Activated CD4-positive, alpha-beta T cell treated with anti-CD3 and anti-CD28 coated beads, Interleukin-2, amount 10 ng/mL, durations not matched to agents 7 days and 5 days (primary cell): ENCODE results near the gene SDE2. TPM values are rescaled to one million over a fixed set of nuclear protein-coding genes. Genes with fewer than 3 reads are reported as not detected.
"Not testable (repeated sequence)": the region's sequence is repeated elsewhere in the genome, so short reads cannot be mapped to it uniquely, and the experiment has no call there.

ENCODE experiments used
- CTCF ChIA-PET: fragments of 350-600 bp; sonication (Branson Sonifier 250); formaldehyde crosslinking; loops from one replicate; lab custom pipeline; 2021; ENCODE audit warnings: antibody characterized with exemption; lab: Charles Lee
- POLR2A ChIA-PET: fragments of 350-600 bp; sonication (Branson Sonifier 250); formaldehyde crosslinking; loops from one replicate; lab custom pipeline; 2021; ENCODE audit warnings: antibody characterized with exemption; lab: Charles Lee
- DNase-seq: peaks from one replicate; pipeline ENCODE4 v3.0.0-alpha.2; 2020
- H3K27ac Mint-ChIP-seq: one replicate; pipeline ENCODE4 v1.8.0; 2021; ENCODE audit warnings: mild to moderate bottlenecking, moderate library complexity, mixed read lengths
- H3K27me3 Mint-ChIP-seq: one replicate; pipeline ENCODE4 v1.8.0; 2021; ENCODE audit warnings: mixed read lengths
- H3K36me3 Mint-ChIP-seq: one replicate; pipeline ENCODE4 v1.8.0; 2021; ENCODE audit warnings: low read depth, mixed read lengths
- H3K4me1 Mint-ChIP-seq: one replicate; pipeline ENCODE4 v1.8.0; 2021; ENCODE audit warnings: mixed read lengths
- H3K4me3 Mint-ChIP-seq: one replicate; pipeline ENCODE4 v1.8.0; 2021; ENCODE audit warnings: mild to moderate bottlenecking, moderate library complexity, mixed read lengths
- H3K9me3 Mint-ChIP-seq: one replicate; pipeline ENCODE4 v1.8.0; 2021; ENCODE audit warnings: mixed read lengths
- total RNA-seq, 2 experiments: library from RNA; stranded (reverse); gene quantifications; one replicate each; pipeline ENCODE4 v1.2.3, GENCODE V29; 2021

Gene SDE2
- total RNA-seq, 2 experiments from 2014 or later: 16.1 to 16.6 TPM

- CTCF ChIA-PET: interaction anchor here (1.1 to 1.3 kb wide), 3 partner anchors 13 to 15 kb away, joined by 3 to 5 read pairs (median 3); partner anchors contain the start of gene PYCR2
Measured at GRCh38 chr1:225937048-225937968, 61.8 kb downstream of the SDE2 start.

GRCh38 chr1:225936523-225936922 lies 62.6 kb downstream of the SDE2 start:
- DNase-seq: no peak
- ChIA-PET POLR2A (no interaction called here), CTCF (interaction anchor here (1.1 kb wide), 2 partner anchors 13 to 159 kb away, joined by 5 read pairs; partner anchors contain the start of genes PYCR2 and SRP9)

More at GRCh38 chr1:225937048-225937968, 61.8 kb downstream of the SDE2 start:
- H3K36me3 Mint-ChIP-seq: no peaks in the 10 kb centered on the region
- H3K27ac Mint-ChIP-seq: no peak overlapping the region
- peaks cover 4% of the 10 kb centered on the region for H3K4me1 Mint-ChIP-seq
- no peak overlapping the region for H3K4me3 Mint-ChIP-seq
- peaks cover 2% of the 10 kb centered on the region for H3K27me3 Mint-ChIP-seq
- no peaks in the 10 kb centered on the region for H3K9me3 Mint-ChIP-seq
- DNase-seq: no peak
- POLR2A ChIA-PET: no interaction called here

GRCh38 chr1:225936086-225936485 lies 63.1 kb downstream of the SDE2 start:
- DNase-seq, H3K4me1 Mint-ChIP-seq, H3K27ac Mint-ChIP-seq, H3K9me3 Mint-ChIP-seq, H3K27me3 Mint-ChIP-seq, H3K4me3 Mint-ChIP-seq, POLR2A ChIA-PET, H3K36me3 Mint-ChIP-seq: not testable (repeated sequence)
- CTCF ChIA-PET: interaction anchor here (0.6 to 1.1 kb wide), 2 partner anchors 64 to 158 kb away, joined by 3 to 5 read pairs; partner anchors contain the start of gene SRP9

More at GRCh38 chr1:225936523-225936922, 62.6 kb downstream of the SDE2 start:
- Mint-ChIP-seq H3K4me3 (no peak overlapping the region), H3K27me3 (peaks cover 2% of the 10 kb centered on the region), H3K36me3 (no peaks in the 10 kb centered on the region), H3K27ac (no peak overlapping the region), H3K9me3 (no peaks in the 10 kb centered on the region), H3K4me1 (peaks cover 1% of the 10 kb centered on the region)

- no peak overlapping the region for H3K27ac Mint-ChIP-seq
- no peak overlapping the region for H3K4me3 Mint-ChIP-seq
- ChIA-PET POLR2A (no interaction called here), CTCF (no interaction called here)
- no peak for DNase-seq
- no peaks in the 10 kb centered on the region for H3K27me3 Mint-ChIP-seq
- H3K9me3 Mint-ChIP-seq: no peaks in the 10 kb centered on the region
- H3K4me1 Mint-ChIP-seq: no peaks in the 10 kb centered on the region
- H3K36me3 Mint-ChIP-seq: no peaks in the 10 kb centered on the region
Measured at GRCh38 chr1:225934711-225935110, 64.4 kb downstream of the SDE2 start.

- DNase-seq: no peak
- Mint-ChIP-seq H3K4me1 (peaks cover 14% of the 10 kb centered on the region), H3K36me3 (no peaks in the 10 kb centered on the region), H3K27ac (no peak overlapping the region), H3K9me3 (no peaks in the 10 kb centered on the region), H3K27me3 (no peaks in the 10 kb centered on the region), H3K4me3 (no peak overlapping the region)
- POLR2A ChIA-PET: no interaction called here
- CTCF ChIA-PET: interaction anchor here (1.2 to 1.8 kb wide), 2 partner anchors 13 to 50 kb away, joined by 3 to 4 read pairs; partner anchors contain the start of gene TMEM63A
Measured at GRCh38 chr1:225933072-225933471, 66.1 kb downstream of the SDE2 start.

Other genes with a start within 250 kb of the SDE2 start
- 100 to 1,000 TPM; 219 to 249 TPM for gene SRP9, start 221.5 kb downstream of the SDE2 start, total RNA-seq
- 1 to 10 TPM; 1.8 to 2.4 TPM for gene EPHX1, start 189.2 kb downstream of the SDE2 start, total RNA-seq
- 100 to 1,000 TPM; 197 to 211 TPM for gene TMEM63A, start 117.0 kb downstream of the SDE2 start, total RNA-seq
- not detected for gene LEFTY1, start 110.2 kb downstream of the SDE2 start, total RNA-seq
- 100 to 1,000 TPM in 1 of 2 experiments, 10 to 100 TPM in 1; 98.1 to 120 TPM for gene PYCR2, start 75.1 kb downstream of the SDE2 start, total RNA-seq
- not detected for gene LEFTY2, start 58.1 kb downstream of the SDE2 start, total RNA-seq
- gene H3-3A, start 63.4 kb upstream of the SDE2 start, total RNA-seq: 100 to 1,000 TPM; 651 to 657 TPM
- 10 to 100 TPM; 19.0 to 19.8 TPM for gene ACBD3, start 187.4 kb upstream of the SDE2 start, total RNA-seq
- gene MIXL1, start 224.3 kb upstream of the SDE2 start, total RNA-seq: not detected